NOMO-1 treated with dmso at 0.1 percent for 144 hours (cell line): Measurements from ENCODE around the gene CYP2C9.

Source experiments
- DNase-seq: peaks from one replicate; lab custom pipeline; 2025; ENCODE audit not compliant: unreplicated experiment; lab: John Stamatoyannopoulos, UW

CYP2C9 gene

GRCh38 chr10:95035332-95036295 is 97.2 kb downstream of the CYP2C9 start:
- no peak for DNase-seq

- no peak for DNase-seq
Measured at GRCh38 chr10:95039281-95039680, 100.8 kb downstream of the CYP2C9 start.
